ENCODE measurements around the gene MCM9. TPM values are rescaled to one million over a fixed set of nuclear protein-coding genes. Genes with fewer than 3 reads are reported as not detected.
"Not testable (repeated sequence)": the region's sequence is repeated elsewhere in the genome, so short reads cannot be mapped to it uniquely, and the experiment has no call there.

MCM9 gene
- total RNA-seq, 1 experiment from 2014 or later, result 18.1 TPM

- Histone ChIP-seq H3K4me3 (no peak overlapping the region), H3K4me1 (no peaks in the 10 kb centered on the region), H3K9me3 (replicated peaks) (peaks cover 4% of the 10 kb centered on the region; the same call in 1 of the 2 replicates), H3K27me3 (no peaks in the 10 kb centered on the region), H3K27ac (no peak overlapping the region), H3K36me3 (no peaks in the 10 kb centered on the region)
- DNase-seq, result no peak
These were observed 63.6 kb downstream of the MCM9 start for GRCh38 chr6:118871331-118871730.

GRCh38 chr6:118869894-118870589 lies 64.9 kb downstream of the MCM9 start:
- Histone ChIP-seq H3K4me3 (no peak overlapping the region), H3K36me3 (no peaks in the 10 kb centered on the region), H3K9me3 (replicated peaks) (peaks cover 4% of the 10 kb centered on the region; the same call in 1 of the 2 replicates), H3K27ac (no peak overlapping the region), H3K4me1 (no peaks in the 10 kb centered on the region), H3K27me3 (no peaks in the 10 kb centered on the region)
- no peak for DNase-seq

GRCh38 chr6:118869350-118869749 lies 65.6 kb downstream of the MCM9 start:
- Histone ChIP-seq H3K4me3 (no peak overlapping the region), H3K9me3 (replicated peaks) (peaks cover 4% of the 10 kb centered on the region; the same call in 1 of the 2 replicates), H3K27ac (no peak overlapping the region), H3K36me3 (no peaks in the 10 kb centered on the region), H3K4me1 (no peaks in the 10 kb centered on the region), H3K27me3 (no peaks in the 10 kb centered on the region)
- no peak for DNase-seq

GRCh38 chr6:118868901-118869300 lies 66.1 kb downstream of the MCM9 start:
- H3K36me3 ChIP-seq; H3K4me3 ChIP-seq; H3K9me3 ChIP-seq (replicated peaks); H3K27ac ChIP-seq; H3K4me1 ChIP-seq; H3K27me3 ChIP-seq; DNase-seq: not testable (repeated sequence)

- no peak for DNase-seq
- Histone ChIP-seq H3K9me3 (replicated peaks) (peaks cover 4% of the 10 kb centered on the region; the same call in 1 of the 2 replicates), H3K27ac (no peak overlapping the region), H3K4me3 (no peak overlapping the region), H3K36me3 (no peaks in the 10 kb centered on the region), H3K27me3 (no peaks in the 10 kb centered on the region), H3K4me1 (no peaks in the 10 kb centered on the region)
These were observed 67.8 kb downstream of the MCM9 start for GRCh38 chr6:118867181-118867580.

GRCh38 chr6:118865100-118865391 lies 69.9 kb downstream of the MCM9 start:
- no peak overlapping the region for H3K4me3 ChIP-seq
- no peak overlapping the region for H3K27ac ChIP-seq
- DNase-seq, result no peak

GRCh38 chr6:118864341-118865099 lies 70.4 kb downstream of the MCM9 start:
- Histone ChIP-seq H3K36me3 (peaks cover 2% of the 10 kb centered on the region; the same call in 1 of the 2 replicates), H3K4me3 (no peak overlapping the region), H3K27ac (no peak overlapping the region), H3K9me3 (replicated peaks) (peaks cover 4% of the 10 kb centered on the region; the same call in 1 of the 2 replicates), H3K27me3 (no peaks in the 10 kb centered on the region), H3K4me1 (no peaks in the 10 kb centered on the region)
- DNase-seq, result no peak

More at GRCh38 chr6:118865100-118865391, 69.9 kb downstream of the MCM9 start:
- Histone ChIP-seq H3K4me1 (no peaks in the 10 kb centered on the region), H3K9me3 (replicated peaks) (peaks cover 4% of the 10 kb centered on the region; the same call in 1 of the 2 replicates), H3K36me3 (peaks cover 2% of the 10 kb centered on the region; the same call in 1 of the 2 replicates), H3K27me3 (no peaks in the 10 kb centered on the region)

GRCh38 chr6:118862443-118862842 lies 72.5 kb downstream of the MCM9 start:
- Histone ChIP-seq H3K36me3 (peaks cover 2% of the 10 kb centered on the region; the same call in 1 of the 2 replicates), H3K4me3 (no peak overlapping the region), H3K27ac (no peak overlapping the region), H3K27me3 (no peaks in the 10 kb centered on the region), H3K4me1 (no peaks in the 10 kb centered on the region), H3K9me3 (replicated peaks) (no peaks in the 10 kb centered on the region; the same call in 1 of the 2 replicates)
- no peak for DNase-seq

- no peak for DNase-seq
- Histone ChIP-seq H3K4me3 (no peak overlapping the region), H3K9me3 (replicated peaks) (no peaks in the 10 kb centered on the region), H3K36me3 (peaks cover 5% of the 10 kb centered on the region; the same call in 1 of the 2 replicates), H3K4me1 (no peaks in the 10 kb centered on the region), H3K27me3 (no peaks in the 10 kb centered on the region), H3K27ac (no peak overlapping the region)
These were observed 74.1 kb downstream of the MCM9 start for GRCh38 chr6:118860880-118861279.

GRCh38 chr6:118860363-118860762 lies 74.6 kb downstream of the MCM9 start:
- DNase-seq, result no peak
- Histone ChIP-seq H3K27me3 (no peaks in the 10 kb centered on the region), H3K36me3 (peaks cover 5% of the 10 kb centered on the region; the same call in 1 of the 2 replicates), H3K9me3 (replicated peaks) (no peaks in the 10 kb centered on the region), H3K4me3 (no peak overlapping the region), H3K27ac (no peak overlapping the region), H3K4me1 (no peaks in the 10 kb centered on the region)

- H3K27ac ChIP-seq, result no peak overlapping the region
- no peak overlapping the region for H3K4me3 ChIP-seq
- no peak for DNase-seq
- no peaks in the 10 kb centered on the region for H3K4me1 ChIP-seq
- H3K36me3 ChIP-seq, result peaks cover 5% of the 10 kb centered on the region; the same call in 1 of the 2 replicates
- H3K9me3 ChIP-seq (replicated peaks), result no peaks in the 10 kb centered on the region
- no peaks in the 10 kb centered on the region for H3K27me3 ChIP-seq
These were observed 75.4 kb downstream of the MCM9 start for GRCh38 chr6:118859517-118860064.

- Histone ChIP-seq H3K27me3 (no peaks in the 10 kb centered on the region), H3K4me3 (no peak overlapping the region), H3K9me3 (replicated peaks) (no peaks in the 10 kb centered on the region), H3K4me1 (no peaks in the 10 kb centered on the region), H3K36me3 (peaks cover 5% of the 10 kb centered on the region; the same call in 1 of the 2 replicates), H3K27ac (no peak overlapping the region)
- DNase-seq, result no peak
These were observed 78.7 kb downstream of the MCM9 start for GRCh38 chr6:118856301-118856700.

- DNase-seq, result no peak
- Histone ChIP-seq H3K27me3 (no peaks in the 10 kb centered on the region), H3K9me3 (replicated peaks) (no peaks in the 10 kb centered on the region), H3K27ac (no peak overlapping the region), H3K4me3 (no peak overlapping the region), H3K36me3 (0 out of 2 replicates have a peak, but pooled peaks cover 2% of the 10 kb centered on the region), H3K4me1 (no peaks in the 10 kb centered on the region)
These were observed 81.6 kb downstream of the MCM9 start for GRCh38 chr6:118853408-118853807.

- H3K9me3 ChIP-seq (replicated peaks), result no peaks in the 10 kb centered on the region
- no peaks in the 10 kb centered on the region for H3K27me3 ChIP-seq
- peaks cover 15% of the 10 kb centered on the region for H3K4me1 ChIP-seq
- peak; percentile 45 to 68 for DNase-seq
- H3K36me3 ChIP-seq, result no peaks in the 10 kb centered on the region; the same call in 1 of the 2 replicates
- peak overlapping the region; percentile 51 for H3K27ac ChIP-seq
- no peak overlapping the region for H3K4me3 ChIP-seq
These were observed 90.0 kb downstream of the MCM9 start for GRCh38 chr6:118844915-118845314.

Data from SJCRH30 (cell line).